Activated CD4-positive, alpha-beta T cell treated with anti-CD3 and anti-CD28 coated beads, Interleukin-2, amount 50 U/mL, for 16 hours (primary cell): ENCODE data around the gene P3R3URF.

ENCODE experiments used
- DNase-seq: peaks from one replicate; pipeline ENCODE4 v3.0.0-alpha.2; 2020

The P3R3URF gene

GRCh38 chr1:46171871-46172270, 4.4 kb downstream of the P3R3URF start:
- no peak for DNase-seq

GRCh38 chr1:46171351-46171750, 4.9 kb downstream of the P3R3URF start:
- no peak for DNase-seq

- no peak for DNase-seq
Observed at GRCh38 chr1:46169811-46170454, 6.4 kb downstream of the P3R3URF start.

- no peak for DNase-seq
Observed at GRCh38 chr1:46168477-46168876, 7.8 kb downstream of the P3R3URF start.

GRCh38 chr1:46166521-46167462, 9.5 kb downstream of the P3R3URF start:
- DNase-seq, result no peak

- no peak for DNase-seq
Observed at GRCh38 chr1:46160212-46160611, 16.1 kb downstream of the P3R3URF start.

GRCh38 chr1:46159516-46159915, 16.8 kb downstream of the P3R3URF start:
- no peak for DNase-seq

- no peak for DNase-seq
Observed at GRCh38 chr1:46158312-46159281, 17.7 kb downstream of the P3R3URF start.

GRCh38 chr1:46157916-46158311, 18.4 kb downstream of the P3R3URF start:
- no peak for DNase-seq

GRCh38 chr1:46153732-46154131, 22.6 kb downstream of the P3R3URF start:
- no peak for DNase-seq

- DNase-seq, result no peak
Observed at GRCh38 chr1:46153228-46153627, 23.1 kb downstream of the P3R3URF start.

- DNase-seq, result no peak
Observed at GRCh38 chr1:46152016-46152415, 24.3 kb downstream of the P3R3URF start.

GRCh38 chr1:46150085-46150484, 26.2 kb downstream of the P3R3URF start:
- DNase-seq, result no peak

- DNase-seq, result no peak
Observed at GRCh38 chr1:46148318-46148717, 28.0 kb downstream of the P3R3URF start.

GRCh38 chr1:46137916-46138315, 38.4 kb downstream of the P3R3URF start:
- no peak for DNase-seq

GRCh38 chr1:46136711-46137110, 39.6 kb downstream of the P3R3URF start:
- DNase-seq, result no peak

- no peak for DNase-seq
Observed at GRCh38 chr1:46134660-46135331, 41.5 kb downstream of the P3R3URF start.

GRCh38 chr1:46133781-46134350, 42.4 kb downstream of the P3R3URF start:
- no peak for DNase-seq

- no peak for DNase-seq
Observed at GRCh38 chr1:46133181-46133658, 43.1 kb downstream of the P3R3URF start.

GRCh38 chr1:46132529-46133180, 43.6 kb downstream of the P3R3URF start, which contains the start of gene PIK3R3:
TSS of gene PIK3R3 (minus strand) at chr1:46132629. CDS start at chr1:46131952, 677 bp downstream.
- DNase-seq, result peak; percentile 97
